H1 (cell line): Measurements from ENCODE around the gene PTPRO. TPM values are rescaled to one million over a fixed set of nuclear protein-coding genes. Genes with fewer than 3 reads are reported as not detected.

ENCODE experiments used
- CTCF ChIA-PET: fragments of 300-600 bp; sonication (Branson Sonifier 250); formaldehyde crosslinking; loops from one replicate; lab custom pipeline; 2021; ENCODE audit not compliant: partially characterized antibody; lab: Charles Lee
- POLR2A ChIA-PET: fragments of 300-600 bp; sonication (Branson Sonifier 250); formaldehyde crosslinking; loops from one replicate; lab custom pipeline; 2021; ENCODE audit warnings: inconsistent platforms; ENCODE audit not compliant: partially characterized antibody; lab: Charles Lee
- DNase-seq, 2 experiments: peaks; one replicate each; pipeline versions ENCODE4 v3.0.0 to v3.0.0-alpha.2; 2010 to 2022; ENCODE audit warnings: low spot score in 2 of 2, low read depth in 1 of 2, mixed read lengths in 1 of 2
- FAIRE-seq: peaks from 2 replicates; lab custom pipeline; 2011; peaks lifted over from hg19 to GRCh38; lab: Jason Lieb, UNC
- H2AFZ ChIP-seq: 2 replicates; pipeline ENCODE4 v1.8.1; 2012; ENCODE audit warnings: low read length, inconsistent platforms
- H2AK5ac ChIP-seq: 2 replicates; pipeline ENCODE4 v1.6.1; 2013; ENCODE audit warnings: low read depth, low read length
- H2BK120ac ChIP-seq: replicated peaks from 2 replicates; pipeline ENCODE3; 2013; ENCODE audit warnings: low read depth, low read length, inconsistent platforms
- H2BK12ac ChIP-seq: 2 replicates; pipeline ENCODE4 v1.6.1; 2013; ENCODE audit warnings: low read depth, low read length
- H2BK15ac ChIP-seq: 2 replicates; pipeline ENCODE4 v1.6.1; 2013; ENCODE audit warnings: low read length
- H2BK20ac ChIP-seq: 2 replicates; pipeline ENCODE4 v1.6.1; 2013; ENCODE audit warnings: low read length
- H2BK5ac ChIP-seq: 2 replicates; pipeline ENCODE4 v1.6.1; 2013; ENCODE audit warnings: low read depth, low read length
- H3K14ac ChIP-seq: 2 replicates; pipeline ENCODE4 v1.6.1; 2013; ENCODE audit warnings: inconsistent platforms; ENCODE audit not compliant: insufficient read length
- H3K18ac ChIP-seq: 2 replicates; pipeline ENCODE4 v1.6.1; 2013; ENCODE audit warnings: low read length; ENCODE audit errors: extremely low read depth
- H3K23ac ChIP-seq: 2 replicates; pipeline ENCODE4 v1.6.1; 2013; ENCODE audit warnings: inconsistent platforms; ENCODE audit not compliant: insufficient read length
- H3K23me2 ChIP-seq: 2 replicates; pipeline ENCODE4 v1.6.1; 2013; ENCODE audit warnings: low read depth, low read length
- H3K27ac ChIP-seq: 2 replicates; pipeline ENCODE4 v1.6.1; 2011; ENCODE audit warnings: low read depth, low read length, inconsistent platforms
- H3K27me3 ChIP-seq, 4 experiments: replicated peaks in 1 of 4; 1 replicate in 1 of 4; 2 replicates in 3 of 4; pipeline versions ENCODE4 v1.6.1 to v1.8.1; 2011 to 2013; ENCODE audit warnings: low read length in 3 of 4, mild to moderate bottlenecking in 3 of 4, inconsistent platforms in 2 of 4, mixed read lengths in 2 of 4, moderate library complexity in 1 of 4; ENCODE audit not compliant: control insufficient read depth in 3 of 4, insufficient read depth in 3 of 4; ENCODE audit errors: extremely low read depth in 1 of 4
- H3K36me3 ChIP-seq, 4 experiments: 2 replicates each; pipeline versions ENCODE4 v1.6.1 to v1.8.1; 2011 to 2013; ENCODE audit warnings: mild to moderate bottlenecking in 4 of 4, low read length in 3 of 4, moderate library complexity in 2 of 4, control low read depth in 1 of 4, inconsistent platforms in 1 of 4; ENCODE audit not compliant: insufficient read depth in 4 of 4, control insufficient read depth in 2 of 4
- H3K4ac ChIP-seq: replicated peaks from 2 replicates; pipeline ENCODE3; 2013; ENCODE audit warnings: low read length, low read depth, mixed read lengths, inconsistent platforms; ENCODE audit not compliant: insufficient read length
- H3K4me1 ChIP-seq, 4 experiments: replicated peaks in 1 of 4; 1 replicate in 1 of 4; 2 replicates in 3 of 4; pipeline versions ENCODE4 v1.6.1 to v1.8.1; 2011 to 2013; ENCODE audit warnings: low read length in 3 of 4, inconsistent platforms in 2 of 4, mixed read lengths in 1 of 4; ENCODE audit not compliant: insufficient read depth in 4 of 4, control insufficient read depth in 3 of 4
- H3K4me2 ChIP-seq, 2 experiments: 2 replicates each; pipeline versions ENCODE4 v1.6.1 to v1.8.1; 2011 to 2013; ENCODE audit warnings: low read depth in 2 of 2, low read length in 2 of 2, control low read depth in 1 of 2, inconsistent platforms in 1 of 2, mild to moderate bottlenecking in 1 of 2; ENCODE audit not compliant: insufficient read depth in 1 of 2
- H3K4me3 ChIP-seq, 4 experiments: fragments of 200-600, 300-600 bp in 1 of 4; sonication (generic), shearing (Covaris generic), sonication (Bioruptor Twin) in 1 of 4; 2 replicates each; pipeline versions ENCODE4 v1.5.1 to v1.8.1; 2011 to 2016; ENCODE audit warnings: low read length in 4 of 4, low read depth in 3 of 4, control low read depth in 2 of 4, inconsistent platforms in 2 of 4, mild to moderate bottlenecking in 2 of 4, mixed read lengths in 1 of 4, moderate library complexity in 1 of 4; ENCODE audit not compliant: insufficient read depth in 2 of 4; ENCODE audit errors: extremely low read depth in 1 of 4
- H3K56ac ChIP-seq: replicated peaks from 2 replicates; pipeline ENCODE3; 2013; ENCODE audit warnings: low read depth, mild to moderate bottlenecking, mixed read lengths, low read length, inconsistent platforms; ENCODE audit not compliant: insufficient read length
- H3K79me1 ChIP-seq: 2 replicates; pipeline ENCODE4 v1.6.1; 2013; ENCODE audit warnings: low read depth, low read length, control low read depth
- H3K79me2 ChIP-seq, 2 experiments: 2 replicates each; pipeline versions ENCODE4 v1.6.1 to v1.8.1; 2012 to 2013; ENCODE audit warnings: low read length in 2 of 2, mild to moderate bottlenecking in 2 of 2, inconsistent platforms in 1 of 2; ENCODE audit not compliant: insufficient read depth in 2 of 2, control insufficient read depth in 1 of 2
- H3K9ac ChIP-seq, 4 experiments: replicated peaks in 1 of 4; 1 replicate in 1 of 4; 2 replicates in 3 of 4; pipeline versions ENCODE4 v1.6.1 to v1.8.1; 2011 to 2013; ENCODE audit warnings: low read depth in 3 of 4, low read length in 3 of 4, control low read depth in 2 of 4, mild to moderate bottlenecking in 2 of 4, moderate library complexity in 2 of 4, inconsistent platforms in 1 of 4; ENCODE audit errors: extremely low read depth in 1 of 4
- H3K9me3 ChIP-seq, 2 experiments: 2 replicates each; pipeline versions ENCODE4 v1.6.1 to v1.8.1; 2012 to 2013; ENCODE audit warnings: mild to moderate bottlenecking in 2 of 2, moderate library complexity in 2 of 2, control low read depth in 1 of 2, inconsistent platforms in 1 of 2, low read depth in 1 of 2, low read length in 1 of 2, mixed read lengths in 1 of 2; ENCODE audit not compliant: insufficient read depth in 2 of 2
- H4K20me1 ChIP-seq, 2 experiments: replicated peaks in 1 of 2; 2 replicates each; pipeline versions ENCODE3 to v1.8.1; 2011 to 2013; ENCODE audit warnings: inconsistent platforms in 2 of 2, low read length in 2 of 2, mild to moderate bottlenecking in 1 of 2; ENCODE audit not compliant: insufficient read depth in 2 of 2, control insufficient read depth in 1 of 2
- H4K5ac ChIP-seq: 2 replicates; pipeline ENCODE4 v1.6.1; 2013; ENCODE audit warnings: low read length, low read depth, mixed read lengths, inconsistent platforms; ENCODE audit not compliant: insufficient read length
- H4K8ac ChIP-seq: 2 replicates; pipeline ENCODE4 v1.8.0; 2013; ENCODE audit warnings: mild to moderate bottlenecking, moderate library complexity, low read length, inconsistent platforms; ENCODE audit not compliant: insufficient read depth; ENCODE audit errors: extremely low read depth
- H4K91ac ChIP-seq: replicated peaks from 2 replicates; pipeline ENCODE3; 2013; ENCODE audit warnings: low read length, mixed read lengths, inconsistent platforms; ENCODE audit not compliant: insufficient read length
- CEBPB ChIP-seq: IDR thresholded peaks from 2 replicates; pipeline ENCODE4 v1.6.1; 2012; ENCODE audit warnings: low read depth, low read length
- CHD1 ChIP-seq: IDR thresholded peaks from 2 replicates; pipeline ENCODE4 v1.6.1; 2012; ENCODE audit warnings: low read depth, low read length, improper control_type of control experiment
- CTCF ChIP-seq, 3 experiments: IDR thresholded peaks; 1 replicate in 2 of 3; 2 replicates in 1 of 3; pipeline versions ENCODE4 v1.5.1 to v1.6.1; 2011; ENCODE audit warnings: low read length in 3 of 3, mild to moderate bottlenecking in 3 of 3, inconsistent platforms in 2 of 3, low read depth in 1 of 3, moderate library complexity in 1 of 3; ENCODE audit not compliant: insufficient read depth in 1 of 3; ENCODE audit errors: control extremely low read depth in 1 of 3
- GTF2F1 ChIP-seq: IDR thresholded peaks from 2 replicates; pipeline ENCODE4 v1.6.1; 2012; ENCODE audit warnings: low read depth, low read length, improper control_type of control experiment, borderline replicate concordance
- JUN ChIP-seq: IDR thresholded peaks from 2 replicates; pipeline ENCODE4 v1.6.1; 2011; ENCODE audit warnings: low read depth, mild to moderate bottlenecking, improper control_type of control experiment, low read length
- KDM4A ChIP-seq: IDR thresholded peaks from one replicate; pipeline ENCODE4 v1.7.1; 2012; ENCODE audit warnings: low read depth, mild to moderate bottlenecking, moderate library complexity, low read length, inconsistent platforms; ENCODE audit not compliant: severe bottlenecking
- RFX5 ChIP-seq: IDR thresholded peaks from 2 replicates; pipeline ENCODE4 v1.6.1; 2011; ENCODE audit warnings: low read depth, low read length, improper control_type of control experiment, borderline replicate concordance
- RXRA ChIP-seq: IDR thresholded peaks from 2 replicates; pipeline ENCODE4 v1.6.1; 2011; ENCODE audit warnings: low read depth, mild to moderate bottlenecking, low read length, moderate library complexity; ENCODE audit not compliant: insufficient read depth
- SIN3A ChIP-seq, 2 experiments: IDR thresholded peaks in 1 of 2; conservative IDR thresholded peaks in 1 of 2; 2 replicates each; pipeline ENCODE4 v1.6.1; 2011 to 2012; ENCODE audit warnings: low read length in 2 of 2, improper control_type of control experiment in 1 of 2, low read depth in 1 of 2, mild to moderate bottlenecking in 1 of 2
- TAF1 ChIP-seq: IDR thresholded peaks from 2 replicates; pipeline ENCODE4 v1.6.1; 2011; ENCODE audit warnings: mild to moderate bottlenecking, low read depth, low read length
- WGBS, 2 experiments: shearing (Covaris generic) in 1 of 2; methylation state at CpG; one replicate each; pipeline versions ENCODE4 v1.1.6 to v1.1.7; 2013 to 2015; ENCODE audit warnings: low lambda C conversion rate in 2 of 2, mixed read lengths in 2 of 2, inconsistent platforms in 1 of 2, low coverage in 1 of 2, missing lambda C conversion rate in 1 of 2; ENCODE audit not compliant: insufficient replicate concordance in 2 of 2, insufficient coverage in 1 of 2, insufficient read length in 1 of 2; ENCODE audit errors: extremely low coverage in 1 of 2, missing lambda C conversion rate in 1 of 2; 5-methylcytosine and 5-hydroxymethylcytosine counted together
- polyA plus RNA-seq, 7 experiments: library from polyadenylated mRNA; depleted of rRNA in 3 of 7; stranded (reverse) in 5 of 7; unstranded in 2 of 7; fragments of >200 nt in 5 of 7; fragments of 200-250 nt in 2 of 7; gene quantifications; 1 replicate in 5 of 7; 2 replicates in 1 of 7; 4 replicates in 1 of 7; pipeline versions ENCODE4 v1.2.1 to v1.2.3, GENCODE V29; 2011 to 2013; ENCODE audit warnings: missing spikeins in 2 of 7, mixed read lengths in 2 of 7
- total RNA-seq: library from RNA; stranded (reverse); fragmentation: NEBNext Ultra II Directional; extraction: Animal tissue kit (Norgen Biotek cat#: 25700); gene quantifications from 2 replicates; pipeline ENCODE4 v1.2.1, GENCODE V29; 2021

PTPRO gene
- total and polyA plus RNA-seq, 2 of the 8 experiments (the other 6 are each of a cell fraction or from before 2014, with no cell fraction given), result 0.73 to 1.7 TPM

GRCh38 chr12:15446807-15447206 is 124.5 kb downstream of the PTPRO start:
- FAIRE-seq, result no peak
- no peak for DNase-seq
- Histone ChIP-seq H2BK5ac (no peak overlapping the region), H3K56ac (no peak overlapping the region), H3K4ac (no peak overlapping the region), H2BK12ac (no peak overlapping the region), H3K9me3 (no peaks in the 10 kb centered on the region), H3K4me1 (no peaks in the 10 kb centered on the region), H2BK15ac (no peak overlapping the region), H2BK20ac (no peak overlapping the region), H3K18ac (no peak overlapping the region), H3K14ac (no peak overlapping the region), H3K23ac (no peak overlapping the region), H3K4me3 (no peak overlapping the region), H4K8ac (no peak overlapping the region), H3K27ac (no peak overlapping the region), H3K79me1 (no peaks in the 10 kb centered on the region), H4K91ac (no peak overlapping the region), H2AK5ac (no peak overlapping the region), H2BK120ac (no peak overlapping the region), H3K36me3 (no peaks in the 10 kb centered on the region), H3K79me2 (no peaks in the 10 kb centered on the region), H4K20me1 (no peaks in the 10 kb centered on the region), H3K27me3 (no peaks in the 10 kb centered on the region), H2AFZ (no peak overlapping the region), H3K9ac (no peak overlapping the region), H3K4me2 (no peak overlapping the region), H4K5ac (no peak overlapping the region), H3K23me2 (no peaks in the 10 kb centered on the region)
- CTCF ChIA-PET, result no interaction called here
- TF ChIP-seq KDM4A (no peak), CHD1 (no peak), CEBPB (no peak), CTCF (IDR thresholded peaks at IDR 0.05; ENCODE audit: control extremely low read depth in 1 of 3, insufficient read depth in 1 of 3, low read depth in 1 of 3, low read length in 3 of 3) (no peak), JUN (no peak), RXRA (no peak), TAF1 (no peak), RFX5 (no peak), GTF2F1 (no peak), SIN3A (conservative IDR thresholded peaks at IDR 0.05 in 1 of 2, IDR thresholded peaks at IDR 0.05 in 1 of 2; ENCODE audit: low read depth in 1 of 2, low read length in 2 of 2) (no peak)
- 95% methylated on average over 4 of the region's 4 CpGs; no CpG with 5 or more reads in 1 of the 2 experiments for WGBS, 2 experiments
- POLR2A ChIA-PET, result no interaction called here
